ENCODE results near the gene LMLN.
"Not testable (repeated sequence)": the region's sequence is repeated elsewhere in the genome, so short reads cannot be mapped to it uniquely, and the experiment has no call there.

LMLN gene

GRCh38 chr3:198027045-198027798 is 67.2 kb downstream of the LMLN start:
- DNase-seq (ENCODE audit: low read depth, low spot score), result no peak

GRCh38 chr3:198027799-198028390 is 67.9 kb downstream of the LMLN start:
- DNase-seq (ENCODE audit: low read depth, low spot score), result no peak

GRCh38 chr3:198028718-198029117 is 68.7 kb downstream of the LMLN start:
- DNase-seq (ENCODE audit: low read depth, low spot score), result no peak

GRCh38 chr3:198030125-198030524 is 70.1 kb downstream of the LMLN start:
- DNase-seq (ENCODE audit: low read depth, low spot score), result no peak

GRCh38 chr3:198030726-198031125 is 70.7 kb downstream of the LMLN start:
- no peak for DNase-seq (ENCODE audit: low read depth, low spot score)

- DNase-seq (ENCODE audit: low read depth, low spot score), result no peak
Observed at GRCh38 chr3:198032039-198032936, 72.3 kb downstream of the LMLN start.

GRCh38 chr3:198043119-198043518 is 83.1 kb downstream of the LMLN start:
- no peak for DNase-seq (ENCODE audit: low read depth, low spot score)

- DNase-seq (ENCODE audit: low read depth, low spot score), result no peak
Observed at GRCh38 chr3:198046120-198046857, 86.3 kb downstream of the LMLN start.

- DNase-seq (ENCODE audit: low read depth, low spot score), result no peak
Observed at GRCh38 chr3:198048445-198048844, 88.4 kb downstream of the LMLN start.

- DNase-seq (ENCODE audit: low read depth, low spot score), result no peak
Observed at GRCh38 chr3:198051836-198052235, 91.8 kb downstream of the LMLN start.

GRCh38 chr3:198053462-198053861 is 93.4 kb downstream of the LMLN start:
- not testable (repeated sequence) for DNase-seq (ENCODE audit: low read depth, low spot score)

- no peak for DNase-seq (ENCODE audit: low read depth, low spot score)
Observed at GRCh38 chr3:198061119-198062067, 101.4 kb downstream of the LMLN start.

- no peak for DNase-seq (ENCODE audit: low read depth, low spot score)
Observed at GRCh38 chr3:198062068-198062465, 102.0 kb downstream of the LMLN start.

GRCh38 chr3:198064420-198064819 is 104.4 kb downstream of the LMLN start:
- DNase-seq (ENCODE audit: low read depth, low spot score), result no peak

GRCh38 chr3:198065897-198066296 is 105.9 kb downstream of the LMLN start:
- DNase-seq (ENCODE audit: low read depth, low spot score), result no peak

- no peak for DNase-seq (ENCODE audit: low read depth, low spot score)
Observed at GRCh38 chr3:198067416-198067815, 107.4 kb downstream of the LMLN start.

GRCh38 chr3:198070871-198071270 is 110.9 kb downstream of the LMLN start:
- no peak for DNase-seq (ENCODE audit: low read depth, low spot score)

- DNase-seq (ENCODE audit: low read depth, low spot score), result no peak
Observed at GRCh38 chr3:198071602-198072287, 111.7 kb downstream of the LMLN start.

GRCh38 chr3:198076722-198077308 is 116.8 kb downstream of the LMLN start:
- no peak for DNase-seq (ENCODE audit: low read depth, low spot score)

All from iPS DF 19.7 (cell line).